HepG2 (cell line): ENCODE measurements around the gene HS2ST1. TPM values are rescaled to one million over a fixed set of nuclear protein-coding genes. Genes with fewer than 3 reads are reported as not detected.

ENCODE experiments used
- ATAC-seq: fragments of 200-7000 bp; cut with Tn5 transposase; 3 replicates; pipeline ENCODE4 v1.9.1; 2020; ENCODE audit warnings: mild to moderate bottlenecking, moderate library complexity
- BruUV-seq: library from RNA; stranded (reverse); fragments of 400-500 nt; replicated peaks from 2 replicates; lab custom pipeline; 2021; lab: Mats Ljungman, UMichigan
- CTCF ChIA-PET: fragments of 300-600 bp; formaldehyde crosslinking; extraction: SDS; loops from one replicate; lab custom pipeline; 2021; ENCODE audit warnings: low total read pairs, inconsistent platforms, low intra/inter-chr PET ratio; lab: Yijun Ruan, JAX
- POLR2A ChIA-PET: fragments of 350-600 bp; sonication (Branson Sonifier 250); formaldehyde crosslinking; loops from one replicate; lab custom pipeline; 2020; ENCODE audit warnings: antibody characterized with exemption, inconsistent platforms; lab: Yijun Ruan, JAX
- DNase-seq: peaks from one replicate; pipeline ENCODE4 v3.0.0-alpha.2; 2015; ENCODE audit warnings: low spot score
- FAIRE-seq: peaks from 3 replicates; lab custom pipeline; 2011; peaks lifted over from hg19 to GRCh38; lab: Jason Lieb, UNC
- H2AFZ ChIP-seq: one replicate; pipeline ENCODE4 v1.6.1; 2011; ENCODE audit warnings: low read length, inconsistent platforms
- H3K27ac ChIP-seq: fragments of 300-600 bp; 3 replicates; pipeline ENCODE4 v1.8.0; 2011; ENCODE audit warnings: mixed run types, mild to moderate bottlenecking, mixed read lengths, low read length, inconsistent platforms; ENCODE audit not compliant: insufficient read depth; ENCODE audit errors: extremely low read length
- H3K27me3 ChIP-seq, 2 experiments: fragments of 200-600 bp in 1 of 2; 2 replicates in 1 of 2; 3 replicates in 1 of 2; pipeline versions ENCODE4 v1.6.0 to v1.8.0; 2011; ENCODE audit warnings: low read length in 2 of 2, mild to moderate bottlenecking in 2 of 2, moderate library complexity in 2 of 2, inconsistent platforms in 1 of 2; ENCODE audit not compliant: insufficient read depth in 2 of 2, control insufficient read depth in 1 of 2
- H3K36me3 ChIP-seq, 2 experiments: fragments of 200-600 bp in 1 of 2; replicated peaks in 1 of 2; 2 replicates in 1 of 2; 3 replicates in 1 of 2; pipeline versions ENCODE4 v1.5.1 to v1.8.0; 2011; ENCODE audit warnings: low read length in 2 of 2, inconsistent platforms in 1 of 2; ENCODE audit not compliant: insufficient read depth in 2 of 2, control insufficient read depth in 1 of 2
- H3K4me1 ChIP-seq: 2 replicates; pipeline ENCODE4 v1.5.1; 2012; ENCODE audit warnings: low read length, inconsistent platforms; ENCODE audit not compliant: insufficient read depth
- H3K4me2 ChIP-seq: 2 replicates; pipeline ENCODE4 v1.6.0; 2011; ENCODE audit warnings: low read depth, low read length, inconsistent platforms
- H3K4me3 ChIP-seq, 3 experiments: fragments of 200-600 bp in 1 of 3; sonication (generic), shearing (Covaris generic) in 1 of 3; replicated peaks in 1 of 3; 2 replicates each; pipeline ENCODE4 v1.5.1; 2011 to 2016; ENCODE audit warnings: low read length in 3 of 3, inconsistent platforms in 2 of 3, low read depth in 2 of 3, mild to moderate bottlenecking in 2 of 3, control low read depth in 1 of 3, mixed read lengths in 1 of 3; ENCODE audit not compliant: insufficient read depth in 1 of 3
- H3K79me2 ChIP-seq: one replicate; pipeline ENCODE4 v1.6.1; 2011; ENCODE audit warnings: low read length, inconsistent platforms; ENCODE audit not compliant: insufficient read depth
- H3K9ac ChIP-seq: 2 replicates; pipeline ENCODE4 v1.6.0; 2011; ENCODE audit warnings: mild to moderate bottlenecking, low read depth, low read length, inconsistent platforms; ENCODE audit not compliant: insufficient read depth
- H3K9me3 ChIP-seq: 2 replicates; pipeline ENCODE4 v1.5.1; 2012; ENCODE audit warnings: mild to moderate bottlenecking, low read length
- H4K20me1 ChIP-seq: 2 replicates; pipeline ENCODE4 v1.6.0; 2011; ENCODE audit warnings: inconsistent platforms, mild to moderate bottlenecking, low read length, moderate library complexity; ENCODE audit not compliant: insufficient read depth
- FOXA3 ChIP-seq: IDR thresholded peaks from 2 replicates; pipeline ENCODE4 v1.6.1; 2016; ENCODE audit warnings: missing genetic modification reagents, missing compliant biosample characterization
- MAFF ChIP-seq: IDR thresholded peaks from 2 replicates; pipeline ENCODE4 v1.6.1; 2011; ENCODE audit warnings: low read depth, low read length, improper control_type of control experiment
- MAFK ChIP-seq, 2 experiments: IDR thresholded peaks in 1 of 2; conservative IDR thresholded peaks in 1 of 2; 2 replicates each; pipeline ENCODE4 v1.6.1; 2011; ENCODE audit warnings: improper control_type of control experiment in 2 of 2, low read length in 2 of 2
- SNAPC5 ChIP-seq: sonication (generic); formaldehyde crosslinking; IDR thresholded peaks from 2 replicates; pipeline ENCODE4 v1.8.1; 2023; ENCODE audit warnings: mild to moderate bottlenecking, missing genetic modification reagents, borderline replicate concordance
- TSC22D2 ChIP-seq: sonication (generic); formaldehyde crosslinking; IDR thresholded peaks from 2 replicates; pipeline ENCODE4 v1.5.1; 2020; ENCODE audit warnings: missing genetic modification reagents, mild to moderate bottlenecking, borderline replicate concordance
- ZNF552 ChIP-seq: sonication (generic); formaldehyde crosslinking; IDR thresholded peaks from 2 replicates; pipeline ENCODE4 v1.9.0; 2022; ENCODE audit warnings: missing genetic modification reagents, mild to moderate bottlenecking, borderline replicate concordance
- WGBS: methylation state at CpG from one replicate; pipeline ENCODE4 v1.1.6; 2017; ENCODE audit warnings: low lambda C conversion rate; 5-methylcytosine and 5-hydroxymethylcytosine counted together
- in situ Hi-C: cut with HindIII; loops from 2 replicates; pipeline ENCODE4 v1.10.0; 2017; ENCODE audit warnings: low pct_unique_long_range_greater_than_20kb; ENCODE audit not compliant: extremely low pct_ligation_motif_present
- intact Hi-C: fragments of 100-400 bp; cut with micrococcal nuclease; formaldehyde crosslinking; loops from one replicate; pipeline ENCODE4 v1.10.0; 2022; ENCODE audit not compliant: unreplicated experiment
- polyA plus RNA-seq, 8 experiments: library from polyadenylated mRNA; depleted of rRNA in 3 of 8; stranded (reverse) in 7 of 8; unstranded in 1 of 8; fragments of >200 nt; fragmentation: Illumina TruSeq in 4 of 8; extraction: Trizol in 4 of 8; gene quantifications; 2 replicates each; pipeline versions ENCODE4 v1.2.1 to v1.2.3, GENCODE V29; 2011 to 2016; ENCODE audit warnings: low read depth in 4 of 8, missing spikeins in 1 of 8, mixed read lengths in 1 of 8; ENCODE audit not compliant: insufficient read depth in 1 of 8
- total RNA-seq, 5 experiments: library from RNA; depleted of rRNA; stranded (reverse); fragments of >200 nt; fragmentation: Illumina TruSeq; extraction: Trizol; gene quantifications; 2 replicates each; pipeline ENCODE4 v1.2.3, GENCODE V29; 2016; ENCODE audit warnings: low read depth in 1 of 5
- TF ChIP-seq, protein P1 (sequence below), 2 experiments: sonication (generic) in 1 of 2; formaldehyde crosslinking in 1 of 2; IDR thresholded peaks; 2 replicates each; pipeline versions ENCODE4 v1.6.1 to v1.9.0; 2014 to 2022; ENCODE audit warnings: antibody characterized with exemption in 1 of 2, borderline replicate concordance in 1 of 2, inconsistent platforms in 1 of 2, low read depth in 1 of 2, missing genetic modification reagents in 1 of 2

Gene HS2ST1
- total and polyA plus RNA-seq, 2 of the 13 experiments (the other 11 are each of a cell fraction or from before 2014, with no cell fraction given) = 22.1 to 58.7 TPM

DNA sequence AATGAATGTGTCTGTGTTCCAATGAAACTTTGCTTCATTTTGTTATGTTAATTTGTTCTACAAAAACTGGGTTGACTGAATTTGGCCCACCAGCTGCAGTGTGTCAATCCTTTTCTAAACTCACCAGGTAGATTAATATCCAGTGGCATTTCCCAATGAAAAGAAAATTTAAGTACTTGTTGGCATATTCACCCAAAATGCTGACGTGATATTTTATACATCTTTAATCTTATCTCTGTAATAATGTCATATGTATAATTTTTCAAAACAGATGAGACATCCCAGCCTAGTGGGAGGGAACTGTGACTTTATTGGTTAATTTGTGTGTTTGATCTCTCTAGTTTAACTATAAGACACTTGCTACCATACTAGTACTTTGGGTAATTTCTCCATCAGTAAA, 8.6 kb upstream of the HS2ST1 start:
- POLR2A ChIA-PET = no interaction called here
- in situ Hi-C loops = no loop called here
- no peak for DNase-seq
- H3K4me3 ChIP-seq = no peak overlapping the region
- no TSS peak for BruUV-seq
- no peak overlapping the region for H3K27ac ChIP-seq
- no peak overlapping the region for H2AFZ ChIP-seq
- no peaks in the 10 kb centered on the region for H3K9me3 ChIP-seq
- peaks cover 37% of the 10 kb centered on the region for H3K4me1 ChIP-seq
- H4K20me1 ChIP-seq = peaks cover 24% of the 10 kb centered on the region
- CTCF ChIA-PET = no interaction called here
- no peak for ATAC-seq
- H3K36me3 ChIP-seq = peaks cover 6 to 39% of the 10 kb centered on the region in 2 experiments; a peak in 4 of 5 replicates
- intact Hi-C loops = no loop called here
- H3K9ac ChIP-seq = no peak overlapping the region
- FAIRE-seq = no peak
- H3K27me3 ChIP-seq = no peaks in the 10 kb centered on the region
- H3K4me2 ChIP-seq = no peak overlapping the region
- 0% methylated on average over 1 of the region's 1 CpG for WGBS
- TF ChIP-seq, protein P1, sequence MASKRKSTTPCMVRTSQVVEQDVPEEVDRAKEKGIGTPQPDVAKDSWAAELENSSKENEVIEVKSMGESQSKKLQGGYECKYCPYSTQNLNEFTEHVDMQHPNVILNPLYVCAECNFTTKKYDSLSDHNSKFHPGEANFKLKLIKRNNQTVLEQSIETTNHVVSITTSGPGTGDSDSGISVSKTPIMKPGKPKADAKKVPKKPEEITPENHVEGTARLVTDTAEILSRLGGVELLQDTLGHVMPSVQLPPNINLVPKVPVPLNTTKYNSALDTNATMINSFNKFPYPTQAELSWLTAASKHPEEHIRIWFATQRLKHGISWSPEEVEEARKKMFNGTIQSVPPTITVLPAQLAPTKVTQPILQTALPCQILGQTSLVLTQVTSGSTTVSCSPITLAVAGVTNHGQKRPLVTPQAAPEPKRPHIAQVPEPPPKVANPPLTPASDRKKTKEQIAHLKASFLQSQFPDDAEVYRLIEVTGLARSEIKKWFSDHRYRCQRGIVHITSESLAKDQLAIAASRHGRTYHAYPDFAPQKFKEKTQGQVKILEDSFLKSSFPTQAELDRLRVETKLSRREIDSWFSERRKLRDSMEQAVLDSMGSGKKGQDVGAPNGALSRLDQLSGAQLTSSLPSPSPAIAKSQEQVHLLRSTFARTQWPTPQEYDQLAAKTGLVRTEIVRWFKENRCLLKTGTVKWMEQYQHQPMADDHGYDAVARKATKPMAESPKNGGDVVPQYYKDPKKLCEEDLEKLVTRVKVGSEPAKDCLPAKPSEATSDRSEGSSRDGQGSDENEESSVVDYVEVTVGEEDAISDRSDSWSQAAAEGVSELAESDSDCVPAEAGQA (IDR thresholded peaks at IDR 0.05; ENCODE audit: low read depth) = no peak
- TF ChIP-seq, protein P1 (CRISPR knock-in tag; IDR thresholded peaks at IDR 0.05; ENCODE audit: borderline replicate concordance) = no peak
- TF ChIP-seq SNAPC5 (CRISPR knock-in tag) = no peak
- peak; percentile 6 to 34; a peak in 2 of 4 replicates for TF ChIP-seq MAFK (conservative IDR thresholded peaks at IDR 0.05 in 1 of 2, IDR thresholded peaks at IDR 0.05 in 1 of 2; ENCODE audit: low read length in 2 of 2)
- 0 out of 2 replicates have a peak, but pooled peaks have one; percentile 16 for TF ChIP-seq MAFF
- TF ChIP-seq FOXA3 = no peak
- TF ChIP-seq TSC22D2 = no peak
- no peak for TF ChIP-seq ZNF552 (CRISPR knock-in tag)
- H3K79me2 ChIP-seq = peaks cover 92% of the 10 kb centered on the region
